Measurements from ENCODE around the gene DNASE1L1. TPM values are rescaled to one million over a fixed set of nuclear protein-coding genes. Genes with fewer than 3 reads are reported as not detected.

DNASE1L1 gene
- total RNA-seq, 2 experiments from 2014 or later, result 9.4 to 10.3 TPM

GRCh38 chrX:154450312-154450711 lies 41.3 kb upstream of the DNASE1L1 start:
- no peak overlapping the region for H3K27ac Mint-ChIP-seq
- DNase-seq (no peak), ATAC-seq (no peak)
- CTCF ChIA-PET, result no interaction called here
- H3K9me3 Mint-ChIP-seq, result no peaks in the 10 kb centered on the region
- no peak overlapping the region for H3K4me3 Mint-ChIP-seq
- intact Hi-C loops (cut with micrococcal nuclease), result no loop called here
- peaks cover 7% of the 10 kb centered on the region for H3K4me1 Mint-ChIP-seq (ENCODE audit: low read depth)
- TF ChIP-seq CTCF (IDR thresholded peaks at IDR 0.05), result no peak
- POLR2A ChIA-PET, result no interaction called here
- H3K27me3 Mint-ChIP-seq, result no peaks in the 10 kb centered on the region
- H3K36me3 Mint-ChIP-seq (ENCODE audit: low read depth), result peaks cover 6% of the 10 kb centered on the region

GRCh38 chrX:154449618-154450017 lies 40.6 kb upstream of the DNASE1L1 start:
- Mint-ChIP-seq H3K4me3 (no peak overlapping the region), H3K36me3 (ENCODE audit: low read depth) (peaks cover 6% of the 10 kb centered on the region), H3K27ac (no peak overlapping the region), H3K27me3 (no peaks in the 10 kb centered on the region), H3K4me1 (ENCODE audit: low read depth) (peaks cover 7% of the 10 kb centered on the region), H3K9me3 (no peaks in the 10 kb centered on the region)
- intact Hi-C loops (cut with micrococcal nuclease), result no loop called here
- DNase-seq (no peak), ATAC-seq (no peak)
- ChIA-PET POLR2A (no interaction called here), CTCF (interaction anchor here (1.0 kb wide), 1 partner anchor 13 kb away, joined by 3 read pairs; no protein-coding TSS in a partner anchor)
- TF ChIP-seq CTCF (IDR thresholded peaks at IDR 0.05), result no peak

GRCh38 chrX:154448484-154448883 lies 39.4 kb upstream of the DNASE1L1 start:
- Mint-ChIP-seq H3K4me3 (no peak overlapping the region), H3K27ac (no peak overlapping the region), H3K4me1 (ENCODE audit: low read depth) (peaks cover 9% of the 10 kb centered on the region), H3K36me3 (ENCODE audit: low read depth) (peaks cover 6% of the 10 kb centered on the region), H3K27me3 (no peaks in the 10 kb centered on the region), H3K9me3 (no peaks in the 10 kb centered on the region)
- DNase-seq, result no peak
- CTCF ChIA-PET, result no interaction called here
- no peak for ATAC-seq
- no peak for TF ChIP-seq CTCF (IDR thresholded peaks at IDR 0.05)
- intact Hi-C loops (cut with micrococcal nuclease), result no loop called here
- POLR2A ChIA-PET, result no interaction called here

GRCh38 chrX:154446430-154446829 lies 37.4 kb upstream of the DNASE1L1 start:
- no peaks in the 10 kb centered on the region for H3K9me3 Mint-ChIP-seq
- H3K27me3 Mint-ChIP-seq, result no peaks in the 10 kb centered on the region
- intact Hi-C loops (cut with micrococcal nuclease), result no loop called here
- no peak for TF ChIP-seq CTCF (IDR thresholded peaks at IDR 0.05)
- peaks cover 20% of the 10 kb centered on the region for H3K4me1 Mint-ChIP-seq (ENCODE audit: low read depth)
- peaks cover 6% of the 10 kb centered on the region for H3K36me3 Mint-ChIP-seq (ENCODE audit: low read depth)
- DNase-seq, result no peak
- ChIA-PET POLR2A (interaction anchor here (1.8 to 1.9 kb wide), 2 partner anchors 45 to 47 kb away, joined by 4 to 6 read pairs; no protein-coding TSS in a partner anchor), CTCF (no interaction called here)
- H3K4me3 Mint-ChIP-seq, result no peak overlapping the region
- H3K27ac Mint-ChIP-seq, result no peak overlapping the region
- ATAC-seq, result no peak

- intact Hi-C loops (cut with micrococcal nuclease), result no loop called here
- no peak overlapping the region for H3K27ac Mint-ChIP-seq
- H3K27me3 Mint-ChIP-seq, result no peaks in the 10 kb centered on the region
These were observed 36.7 kb upstream of the DNASE1L1 start for GRCh38 chrX:154445776-154446175.

More at GRCh38 chrX:154445776-154446175, 36.7 kb upstream of the DNASE1L1 start:
- ATAC-seq (no peak), DNase-seq (no peak)
- H3K36me3 Mint-ChIP-seq (ENCODE audit: low read depth), result peaks cover 6% of the 10 kb centered on the region
- ChIA-PET CTCF (no interaction called here), POLR2A (interaction anchor here (1.1 to 1.9 kb wide), 4 partner anchors 32 to 67 kb away, joined by 4 to 6 read pairs (median 4); partner anchors contain the start of gene EMD)
- peaks cover 23% of the 10 kb centered on the region for H3K4me1 Mint-ChIP-seq (ENCODE audit: low read depth)
- no peak overlapping the region for H3K4me3 Mint-ChIP-seq
- no peak for TF ChIP-seq CTCF (IDR thresholded peaks at IDR 0.05)
- no peaks in the 10 kb centered on the region for H3K9me3 Mint-ChIP-seq
